Immature natural killer cell (primary cell): ENCODE results near the gene ACAN. TPM values are rescaled to one million over a fixed set of nuclear protein-coding genes. Genes with fewer than 3 reads are reported as not detected.

Experiments used
- DNase-seq, 3 donors: peaks; one replicate each; pipeline ENCODE4 v3.0.0; 2022; ENCODE audit warnings: mixed read lengths in 1 of 3
- H3K27ac Mint-ChIP-seq, 6 donors: one replicate each; pipeline ENCODE4 v1.8.0; 2020; ENCODE audit warnings: mixed read lengths in 6 of 6, mild to moderate bottlenecking in 5 of 6, inconsistent platforms in 4 of 6, moderate library complexity in 3 of 6
- H3K27me3 Mint-ChIP-seq, 3 donors: one replicate each; pipeline ENCODE4 v1.8.0; 2020 to 2021; ENCODE audit warnings: low read depth in 3 of 3, mild to moderate bottlenecking in 3 of 3, mixed read lengths in 3 of 3, moderate library complexity in 3 of 3, inconsistent platforms in 1 of 3
- H3K36me3 Mint-ChIP-seq, 3 donors: one replicate each; pipeline ENCODE4 v1.8.0; 2020; ENCODE audit warnings: mixed read lengths in 3 of 3, inconsistent platforms in 2 of 3, mild to moderate bottlenecking in 2 of 3
- H3K4me1 Mint-ChIP-seq, 2 donors: one replicate each; pipeline ENCODE4 v1.8.0; 2020; ENCODE audit warnings: inconsistent platforms in 2 of 2, mild to moderate bottlenecking in 2 of 2, mixed read lengths in 2 of 2, moderate library complexity in 1 of 2
- H3K4me3 Mint-ChIP-seq, 5 donors: one replicate each; pipeline ENCODE4 v1.8.0; 2020; ENCODE audit warnings: mild to moderate bottlenecking in 5 of 5, mixed read lengths in 5 of 5, inconsistent platforms in 3 of 5, moderate library complexity in 3 of 5
- H3K9me3 Mint-ChIP-seq, 6 donors: one replicate each; pipeline ENCODE4 v1.8.0; 2020; ENCODE audit warnings: mild to moderate bottlenecking in 6 of 6, mixed read lengths in 6 of 6, inconsistent platforms in 4 of 6, moderate library complexity in 3 of 6
- polyA plus RNA-seq, 3 donors: library from polyadenylated mRNA; unstranded; fragments of 300-500 nt; fragmentation: Illumina TruSeq; gene quantifications; one replicate each; pipeline ENCODE4 v1.2.3, GENCODE V29; 2021

Gene ACAN
- polyA plus RNA-seq, 3 donors from 2014 or later: not detected

DNA sequence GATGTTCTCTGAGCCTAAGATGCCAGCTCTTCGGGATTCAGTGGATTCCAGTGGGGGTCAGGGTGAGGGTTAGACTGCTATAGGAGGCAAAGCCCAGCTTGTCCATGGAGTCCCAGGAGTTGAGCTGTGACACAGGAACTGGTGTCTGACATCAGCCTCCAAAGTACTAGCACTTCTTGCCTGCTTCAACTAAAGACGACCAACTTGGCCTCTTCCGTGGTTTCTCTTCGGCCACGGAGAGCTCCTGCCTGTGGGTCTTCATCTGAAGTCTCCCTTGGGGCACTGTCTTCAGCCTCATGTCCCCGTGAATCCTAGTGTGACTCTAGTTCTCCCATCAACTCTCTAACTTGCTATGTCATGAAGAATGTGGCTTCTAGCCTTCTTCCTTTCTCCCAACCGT, 12.8 kb upstream of the ACAN start:
- Mint-ChIP-seq H3K27me3 (peaks cover 6 to 21% (median 6%) of the 10 kb centered on the region in 3 donors), H3K4me1 (no peaks in the 10 kb centered on the region), H3K9me3 (peaks cover 0 to 3% (median 0%) of the 10 kb centered on the region in 6 donors), H3K4me3 (no peak overlapping the region), H3K27ac (no peak overlapping the region), H3K36me3 (no peaks in the 10 kb centered on the region)
- DNase-seq: no peak

DNA sequence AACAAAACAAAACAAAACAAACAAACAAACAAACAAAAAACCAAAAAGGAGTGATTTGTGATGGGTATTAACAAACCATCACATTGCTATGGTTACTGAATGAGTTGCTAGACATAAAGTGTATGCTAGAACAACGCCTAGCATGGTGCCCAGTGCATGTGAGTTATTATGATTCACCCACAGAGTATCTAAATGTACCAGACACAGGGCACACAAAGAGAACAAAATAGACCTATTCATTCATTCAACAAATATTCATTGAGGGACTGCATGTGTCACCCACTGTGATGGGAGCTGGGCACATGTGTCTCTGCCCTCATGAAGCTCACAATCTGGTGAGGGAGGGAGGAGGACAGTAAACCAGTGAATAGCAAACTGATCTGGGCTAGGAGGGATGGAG, 11.6 kb upstream of the ACAN start:
- H3K27ac Mint-ChIP-seq: no peak overlapping the region
- peaks cover 6 to 22% (median 9%) of the 10 kb centered on the region in 3 donors for H3K27me3 Mint-ChIP-seq
- H3K9me3 Mint-ChIP-seq: peaks cover 0 to 3% (median 0%) of the 10 kb centered on the region in 6 donors
- DNase-seq: no peak
- H3K4me3 Mint-ChIP-seq: no peak overlapping the region
- no peaks in the 10 kb centered on the region for H3K36me3 Mint-ChIP-seq
- H3K4me1 Mint-ChIP-seq: no peaks in the 10 kb centered on the region

DNA sequence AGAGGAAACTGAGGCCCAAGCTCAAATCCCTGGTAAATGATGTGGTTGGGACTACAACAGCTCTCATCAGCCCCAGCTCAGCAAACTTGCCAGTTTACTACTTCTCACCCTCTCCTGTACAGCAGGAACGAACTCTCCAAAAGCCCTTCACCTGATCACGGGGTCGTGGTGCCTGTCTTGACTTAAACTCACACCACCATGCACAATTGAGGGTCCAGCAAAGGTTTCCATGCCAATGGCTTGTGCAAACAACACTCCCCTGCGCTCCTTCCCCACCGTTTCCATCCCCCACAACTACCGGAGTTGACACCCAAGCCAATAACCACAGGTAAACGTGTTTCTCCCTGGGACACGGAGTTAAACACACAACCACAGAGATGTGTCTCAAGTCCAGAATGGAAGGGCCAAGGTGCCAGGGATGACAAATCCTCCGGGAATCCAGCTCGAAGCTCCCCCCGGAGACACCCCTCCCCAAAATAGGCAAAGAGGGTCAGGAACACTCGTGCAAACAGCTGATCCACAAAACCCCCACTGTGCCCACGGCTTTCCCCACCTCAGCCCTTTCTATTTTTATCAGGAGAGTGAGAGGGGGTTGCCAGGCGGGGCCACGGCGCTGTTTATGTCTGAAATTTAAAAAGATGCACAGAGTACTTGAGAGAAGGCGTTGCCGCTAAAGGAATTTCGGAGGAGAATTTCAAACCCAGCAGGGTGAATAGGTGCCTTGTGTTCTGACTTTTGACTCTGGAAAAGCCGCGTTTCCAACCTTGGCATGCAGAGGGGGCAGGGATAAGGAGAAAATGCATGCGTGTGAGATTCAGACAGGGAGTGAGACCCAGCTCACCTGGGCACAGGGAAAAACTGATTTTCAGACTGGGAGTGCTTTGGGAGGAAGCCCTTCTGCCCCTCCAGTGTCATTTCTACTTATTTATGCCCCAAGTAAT, 10.6 kb upstream of the ACAN start:
- Mint-ChIP-seq H3K4me1 (no peaks in the 10 kb centered on the region), H3K9me3 (peaks cover 0 to 3% (median 0%) of the 10 kb centered on the region in 6 donors), H3K27me3 (peaks cover 6 to 27% (median 11%) of the 10 kb centered on the region in 3 donors), H3K36me3 (no peaks in the 10 kb centered on the region), H3K4me3 (no peak overlapping the region), H3K27ac (no peak overlapping the region)
- DNase-seq: no peak

DNA sequence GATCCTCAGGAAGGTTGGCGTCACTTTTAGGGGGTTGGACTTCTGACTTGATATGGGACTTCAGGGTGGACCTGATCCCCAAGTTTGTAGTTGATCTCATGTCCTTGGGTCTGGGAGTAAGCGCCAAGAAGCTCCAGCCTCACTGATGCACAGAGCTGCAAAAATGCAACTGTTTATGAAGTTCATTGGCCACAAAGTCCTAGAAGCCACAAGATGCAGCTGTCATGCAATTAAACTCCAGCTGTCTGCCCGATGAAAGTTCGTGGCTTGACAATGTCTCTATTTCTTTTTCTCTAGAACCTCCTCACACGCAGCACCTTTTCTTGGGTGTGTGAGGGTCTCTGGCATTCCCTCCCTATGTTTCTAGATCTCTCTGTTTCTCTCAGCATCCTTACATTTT, 9.2 kb upstream of the ACAN start:
- Mint-ChIP-seq H3K27me3 (peaks cover 8 to 33% (median 11%) of the 10 kb centered on the region in 3 donors), H3K4me3 (no peak overlapping the region), H3K4me1 (no peaks in the 10 kb centered on the region), H3K36me3 (no peaks in the 10 kb centered on the region), H3K27ac (no peak overlapping the region), H3K9me3 (peaks cover 0 to 3% (median 0%) of the 10 kb centered on the region in 6 donors)
- no peak for DNase-seq

DNA sequence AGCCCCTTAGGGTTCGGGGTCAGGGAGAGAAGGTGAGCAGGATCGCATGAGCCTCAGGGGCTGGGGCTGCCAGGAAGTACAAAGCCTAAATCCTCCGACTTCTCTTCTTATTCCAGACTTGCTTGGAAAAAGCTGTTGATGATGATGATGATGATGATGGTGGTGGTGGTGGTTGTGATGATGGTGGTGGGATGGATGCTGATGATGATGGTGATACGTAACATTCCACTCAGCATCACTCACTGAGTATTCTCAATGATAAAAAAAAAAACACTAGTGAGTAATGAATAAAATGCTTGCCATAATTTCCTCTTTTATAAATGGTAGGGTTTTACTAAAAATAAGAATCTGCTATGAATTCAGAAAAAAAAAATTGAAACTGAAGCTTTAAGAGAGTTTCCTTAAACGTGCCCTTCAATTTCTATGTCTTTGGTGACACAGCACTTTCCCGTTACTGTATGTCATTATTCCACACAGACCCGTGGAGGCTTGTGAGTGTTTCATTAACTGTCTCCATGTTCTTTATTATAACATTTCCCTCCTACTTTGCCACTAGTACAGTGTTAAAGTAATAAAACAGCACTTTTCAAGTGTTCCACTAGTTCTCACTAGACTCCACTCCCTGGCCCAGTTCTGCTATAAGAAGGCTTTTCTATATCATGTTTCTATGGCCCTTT, 5.4 kb upstream of the ACAN start:
- no peak overlapping the region for H3K4me3 Mint-ChIP-seq
- no peaks in the 10 kb centered on the region for H3K36me3 Mint-ChIP-seq
- H3K27me3 Mint-ChIP-seq: peaks cover 14 to 38% (median 15%) of the 10 kb centered on the region in 3 donors
- H3K9me3 Mint-ChIP-seq: no peaks in the 10 kb centered on the region
- H3K27ac Mint-ChIP-seq: no peak overlapping the region
- peaks cover 2 to 4% of the 10 kb centered on the region in 2 donors for H3K4me1 Mint-ChIP-seq
- no peak for DNase-seq

DNA sequence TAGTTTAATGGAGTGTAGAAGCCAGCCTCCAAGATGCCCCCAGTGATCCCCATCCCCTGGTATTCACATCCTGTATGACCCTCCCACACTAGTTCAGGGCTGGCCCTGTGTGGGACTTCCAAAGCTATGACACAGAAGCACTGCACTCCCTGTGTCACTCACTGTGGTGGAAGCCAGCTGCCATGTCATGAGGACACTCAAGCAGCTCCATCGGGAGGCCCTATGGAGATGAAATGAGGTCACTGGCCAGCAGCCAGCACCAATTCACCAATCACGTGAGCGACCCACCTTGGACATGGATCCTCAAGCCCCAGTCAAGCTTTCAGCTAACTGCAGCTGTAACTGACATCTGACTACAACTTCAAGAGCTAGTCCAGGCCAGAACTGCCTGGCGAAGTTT, 3.9 kb upstream of the ACAN start:
- Mint-ChIP-seq H3K4me1 (peaks cover 2 to 5% of the 10 kb centered on the region in 2 donors), H3K27ac (no peak overlapping the region), H3K4me3 (no peak overlapping the region), H3K27me3 (peaks cover 13 to 29% (median 13%) of the 10 kb centered on the region in 3 donors), H3K9me3 (no peaks in the 10 kb centered on the region), H3K36me3 (no peaks in the 10 kb centered on the region)
- DNase-seq: no peak

DNA sequence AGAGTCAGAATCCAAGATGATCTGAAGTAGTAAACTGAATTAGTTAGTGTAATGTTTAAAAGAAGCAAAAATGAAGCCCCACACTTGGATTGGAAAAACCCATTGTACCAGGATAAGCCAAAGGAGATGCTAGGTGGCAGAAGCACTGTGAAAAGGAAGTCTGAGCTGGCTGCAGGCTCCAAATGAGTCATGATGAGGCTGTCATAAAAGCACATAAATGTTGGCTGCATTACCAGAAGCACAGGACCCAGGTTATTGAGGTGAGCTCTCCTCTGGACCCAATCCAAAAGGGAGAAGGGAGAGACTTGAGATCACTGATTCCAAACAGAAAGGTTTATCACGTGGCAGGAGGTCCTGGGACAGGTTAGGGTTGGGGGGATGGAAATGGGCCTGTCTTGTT, 3.2 kb upstream of the ACAN start:
- Mint-ChIP-seq H3K4me3 (no peak overlapping the region), H3K27me3 (peaks cover 13 to 35% (median 15%) of the 10 kb centered on the region in 3 donors), H3K27ac (no peak overlapping the region), H3K9me3 (no peaks in the 10 kb centered on the region), H3K4me1 (peaks cover 2 to 5% of the 10 kb centered on the region in 2 donors), H3K36me3 (no peaks in the 10 kb centered on the region)
- DNase-seq: no peak

DNA sequence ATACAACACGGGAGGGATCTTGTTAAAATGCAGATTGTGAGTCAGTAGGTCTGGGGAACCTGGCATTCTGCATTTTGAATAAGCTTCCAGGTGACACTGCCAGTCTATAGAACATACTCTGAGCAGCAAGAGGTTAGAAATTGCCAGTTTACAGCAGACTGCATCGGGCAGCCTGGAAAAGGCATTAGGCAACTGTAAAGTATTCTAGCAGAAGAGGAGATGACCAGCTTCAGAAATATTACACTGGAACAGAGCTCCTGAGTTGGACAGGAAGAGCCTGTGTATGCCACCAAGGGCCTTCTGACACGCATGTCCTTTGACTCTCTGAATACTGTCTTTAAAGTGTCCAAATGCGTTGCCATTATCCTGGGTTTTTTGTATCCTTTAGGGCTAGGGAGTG, 2.5 kb upstream of the ACAN start:
- no peak overlapping the region for H3K27ac Mint-ChIP-seq
- H3K27me3 Mint-ChIP-seq: peaks cover 20 to 32% (median 20%) of the 10 kb centered on the region in 3 donors
- H3K9me3 Mint-ChIP-seq: no peaks in the 10 kb centered on the region
- H3K36me3 Mint-ChIP-seq: no peaks in the 10 kb centered on the region
- H3K4me3 Mint-ChIP-seq: no peak overlapping the region
- no peak for DNase-seq
- peaks cover 2 to 5% of the 10 kb centered on the region in 2 donors for H3K4me1 Mint-ChIP-seq

DNA sequence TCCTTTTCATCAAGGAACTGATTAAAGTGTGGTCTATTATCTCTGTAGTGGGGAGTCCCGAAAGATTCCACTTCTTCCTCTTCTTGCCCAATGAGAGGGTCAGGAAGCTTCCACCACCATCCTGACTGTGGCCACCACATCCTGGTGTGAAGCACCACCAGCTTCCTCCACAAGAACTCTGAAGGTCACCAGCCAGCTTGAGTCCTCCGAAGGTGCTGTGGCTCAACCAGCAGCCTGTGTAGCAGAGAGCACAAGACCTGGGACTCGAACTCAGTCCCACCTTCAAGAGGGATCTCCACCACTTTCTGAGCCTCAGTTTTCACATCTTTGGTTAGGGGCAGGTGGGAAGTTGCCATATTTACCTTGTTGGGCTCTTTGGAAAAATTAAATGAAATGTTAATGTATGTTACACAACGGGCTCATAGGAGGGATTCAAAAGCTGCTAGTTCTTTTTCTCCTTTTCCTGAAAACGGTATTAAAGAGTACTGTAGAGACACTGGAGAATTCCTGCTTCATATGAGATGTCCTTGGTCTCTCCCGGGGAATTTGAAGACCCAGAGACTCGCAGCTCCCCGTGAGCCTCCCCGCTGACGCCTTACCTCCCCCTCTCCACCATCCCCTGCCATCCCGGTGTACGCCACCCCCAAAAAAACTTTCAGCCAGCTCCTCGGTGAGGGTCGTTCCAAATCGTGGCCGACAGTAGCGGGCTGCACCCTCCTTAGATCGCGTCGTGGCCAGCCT, 816 bp upstream of the ACAN start:
- Mint-ChIP-seq H3K9me3 (no peaks in the 10 kb centered on the region), H3K27me3 (peaks cover 21 to 32% (median 26%) of the 10 kb centered on the region in 3 donors), H3K36me3 (no peaks in the 10 kb centered on the region), H3K4me1 (peaks cover 2 to 5% of the 10 kb centered on the region in 2 donors), H3K27ac (no peak overlapping the region), H3K4me3 (peak overlapping the region in 2 of 5 donors; percentile 24 to 60)
- DNase-seq: no peak

DNA sequence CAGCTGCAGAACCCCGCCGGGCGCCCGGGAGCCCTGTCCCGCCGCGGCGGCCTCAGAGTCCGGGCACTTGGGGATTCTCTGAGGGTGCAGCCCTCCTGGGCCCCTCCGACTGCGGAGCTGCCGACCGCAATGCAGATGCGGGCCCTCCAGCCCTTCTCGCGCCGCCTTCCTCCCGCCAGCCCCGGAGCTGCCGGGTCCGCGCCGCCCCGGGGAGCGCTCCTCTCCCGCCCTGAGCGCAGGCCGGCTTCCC, 320 bp upstream of the ACAN start:
- H3K4me1 Mint-ChIP-seq: peaks cover 2 to 5% of the 10 kb centered on the region in 2 donors
- H3K9me3 Mint-ChIP-seq: no peaks in the 10 kb centered on the region
- H3K36me3 Mint-ChIP-seq: no peaks in the 10 kb centered on the region
- no peak overlapping the region for H3K4me3 Mint-ChIP-seq
- no peak overlapping the region for H3K27ac Mint-ChIP-seq
- no peak for DNase-seq
- H3K27me3 Mint-ChIP-seq: peaks cover 19 to 34% (median 26%) of the 10 kb centered on the region in 3 donors

DNA sequence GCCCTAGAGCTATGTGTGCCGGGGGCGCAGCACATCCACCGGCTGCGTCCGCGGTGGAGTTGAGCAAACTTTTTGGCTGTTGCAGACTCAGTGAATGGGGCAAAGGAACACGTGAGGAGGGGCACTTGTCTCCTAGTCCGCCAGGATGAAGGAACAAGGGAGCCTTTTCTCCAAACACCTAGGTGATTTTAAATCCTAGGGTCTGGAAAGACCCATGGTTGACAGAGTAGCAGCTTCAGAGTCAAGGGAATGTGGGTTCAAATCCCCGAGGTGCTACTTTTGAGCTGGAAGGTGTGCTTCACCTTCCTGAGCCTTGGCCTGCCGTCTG, 648 bp downstream of the ACAN start:
- no peak for DNase-seq
- H3K4me3 Mint-ChIP-seq: no peak overlapping the region
- no peaks in the 10 kb centered on the region for H3K36me3 Mint-ChIP-seq
- H3K9me3 Mint-ChIP-seq: no peaks in the 10 kb centered on the region
- peaks cover 23 to 31% (median 27%) of the 10 kb centered on the region in 3 donors for H3K27me3 Mint-ChIP-seq
- no peak overlapping the region for H3K27ac Mint-ChIP-seq
- H3K4me1 Mint-ChIP-seq: peaks cover 2 to 5% of the 10 kb centered on the region in 2 donors

DNA sequence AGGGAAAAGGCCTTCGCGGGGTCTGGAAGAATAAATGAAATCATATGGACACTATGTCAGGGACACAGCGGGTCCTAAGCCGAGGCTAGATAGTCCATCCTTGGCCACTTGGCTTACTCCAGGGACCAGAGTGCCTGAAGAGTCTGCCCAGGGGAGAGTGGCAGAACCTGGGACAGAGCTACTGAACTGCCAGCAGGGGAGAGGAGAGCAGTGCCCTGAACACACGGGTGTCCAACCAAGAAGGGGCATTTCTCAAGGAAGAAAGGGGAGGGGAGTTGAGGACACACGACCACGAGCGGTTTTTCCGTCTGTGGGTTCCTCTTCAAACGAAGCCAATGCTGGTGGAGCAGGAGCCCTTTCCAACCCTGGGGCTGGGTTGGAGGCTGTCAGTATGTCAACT, 1.0 kb downstream of the ACAN start:
- H3K4me3 Mint-ChIP-seq: no peak overlapping the region
- peaks cover 2 to 5% of the 10 kb centered on the region in 2 donors for H3K4me1 Mint-ChIP-seq
- DNase-seq: no peak
- H3K27me3 Mint-ChIP-seq: peaks cover 23 to 31% (median 27%) of the 10 kb centered on the region in 3 donors
- H3K9me3 Mint-ChIP-seq: no peaks in the 10 kb centered on the region
- H3K36me3 Mint-ChIP-seq: no peaks in the 10 kb centered on the region
- no peak overlapping the region for H3K27ac Mint-ChIP-seq

DNA sequence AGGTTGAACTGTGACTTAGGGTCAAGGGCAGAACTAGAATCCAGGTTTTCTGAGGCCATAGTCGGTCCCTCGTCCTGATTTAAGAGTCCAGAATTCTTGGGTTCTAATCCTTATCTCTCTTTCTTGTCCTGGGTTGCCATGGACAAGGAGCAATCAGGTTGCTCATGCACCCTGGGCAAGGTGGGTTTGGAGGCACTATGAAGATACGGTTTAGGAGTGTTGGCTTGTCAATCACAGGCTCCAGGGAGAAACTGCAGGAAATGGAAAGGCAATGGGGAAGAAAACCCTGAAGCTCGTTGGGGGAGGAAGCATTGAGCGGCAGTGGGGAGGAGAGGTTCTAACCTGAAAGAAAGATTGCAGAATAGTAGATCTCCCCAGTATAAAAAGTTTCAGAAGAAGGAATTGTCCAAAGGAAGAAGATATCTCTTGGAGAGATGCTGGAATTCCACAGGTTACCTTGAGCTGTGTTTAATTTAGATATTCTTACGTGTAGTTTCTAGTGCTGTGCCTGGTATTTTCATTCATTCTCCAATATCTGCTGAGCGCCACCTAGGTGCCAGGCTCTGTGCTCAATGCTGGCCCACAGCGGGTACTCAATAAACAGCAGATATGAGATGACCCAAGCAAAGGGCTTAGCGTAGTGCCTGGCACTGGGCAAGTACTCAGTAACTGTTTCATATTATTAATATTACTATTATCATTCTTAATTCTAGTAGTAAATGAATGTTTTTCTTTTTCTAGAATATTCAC, 2.0 kb downstream of the ACAN start:
- Mint-ChIP-seq H3K4me3 (no peak overlapping the region), H3K4me1 (peaks cover 2 to 5% of the 10 kb centered on the region in 2 donors), H3K27ac (peak overlapping the region in 2 of 6 donors; percentile 5 to 12), H3K9me3 (no peaks in the 10 kb centered on the region), H3K27me3 (peaks cover 21 to 28% (median 23%) of the 10 kb centered on the region in 3 donors), H3K36me3 (no peaks in the 10 kb centered on the region)
- no peak for DNase-seq
